BLaER1 (cell line): ENCODE measurements around the gene BORCS5.

Experiments used
- H3K27ac ChIP-seq: shearing (Covaris generic); formaldehyde crosslinking; 2 replicates; pipeline ENCODE4 v1.8.1; 2022
- H3K27me3 ChIP-seq: shearing (Covaris generic); formaldehyde crosslinking; 2 replicates; pipeline ENCODE4 v1.8.1; 2022
- H3K36me3 ChIP-seq: shearing (Covaris generic); formaldehyde crosslinking; 2 replicates; pipeline ENCODE4 v1.8.1; 2022
- H3K4me1 ChIP-seq: shearing (Covaris generic); formaldehyde crosslinking; 2 replicates; pipeline ENCODE4 v1.8.1; 2022
- H3K4me2 ChIP-seq: shearing (Covaris generic); formaldehyde crosslinking; 2 replicates; pipeline ENCODE4 v1.8.1; 2022
- H3K4me3 ChIP-seq: shearing (Covaris generic); formaldehyde crosslinking; 2 replicates; pipeline ENCODE4 v1.8.1; 2022
- H3K9ac ChIP-seq: shearing (Covaris generic); formaldehyde crosslinking; 2 replicates; pipeline ENCODE4 v1.8.1; 2022
- H3K9me3 ChIP-seq: shearing (Covaris generic); formaldehyde crosslinking; 2 replicates; pipeline ENCODE4 v1.8.1; 2022
- H4K20me1 ChIP-seq: shearing (Covaris generic); formaldehyde crosslinking; 2 replicates; pipeline ENCODE4 v1.8.1; 2022
- Cebpa-rat ChIP-seq: shearing (Covaris generic); IDR thresholded peaks from 2 replicates; pipeline ENCODE4 v1.8.1; 2022

Gene BORCS5

GRCh38 chr12:12452326-12452902, 95.5 kb downstream of the BORCS5 start:
- peaks cover 9% of the 10 kb centered on the region for H3K4me1 ChIP-seq
- no peak overlapping the region for H3K4me3 ChIP-seq
- no peaks in the 10 kb centered on the region for H3K36me3 ChIP-seq
- H3K9ac ChIP-seq, result no peak overlapping the region
- no peaks in the 10 kb centered on the region for H4K20me1 ChIP-seq
- H3K9me3 ChIP-seq, result no peaks in the 10 kb centered on the region
- no peak overlapping the region for H3K27ac ChIP-seq
- TF ChIP-seq Cebpa-rat, result no peak
- no peak overlapping the region for H3K4me2 ChIP-seq
- no peaks in the 10 kb centered on the region for H3K27me3 ChIP-seq

GRCh38 chr12:12453635-12454034, 96.8 kb downstream of the BORCS5 start:
- Histone ChIP-seq H3K4me1 (peaks cover 4% of the 10 kb centered on the region; the same call in 1 of the 2 replicates), H3K36me3 (no peaks in the 10 kb centered on the region), H3K9ac (no peak overlapping the region), H3K4me2 (no peak overlapping the region), H4K20me1 (no peaks in the 10 kb centered on the region), H3K27me3 (no peaks in the 10 kb centered on the region), H3K4me3 (no peak overlapping the region), H3K9me3 (no peaks in the 10 kb centered on the region), H3K27ac (no peak overlapping the region)
- TF ChIP-seq Cebpa-rat, result no peak

GRCh38 chr12:12454315-12454714, 97.4 kb downstream of the BORCS5 start:
- no peaks in the 10 kb centered on the region for H3K27me3 ChIP-seq
- TF ChIP-seq Cebpa-rat, result no peak
- no peak overlapping the region for H3K27ac ChIP-seq
- peaks cover 4% of the 10 kb centered on the region; the same call in 1 of the 2 replicates for H3K4me1 ChIP-seq
- no peaks in the 10 kb centered on the region for H4K20me1 ChIP-seq
- no peak overlapping the region for H3K4me3 ChIP-seq
- no peaks in the 10 kb centered on the region for H3K36me3 ChIP-seq
- H3K9me3 ChIP-seq, result no peaks in the 10 kb centered on the region
- H3K9ac ChIP-seq, result no peak overlapping the region
- no peak overlapping the region for H3K4me2 ChIP-seq

GRCh38 chr12:12456637-12457036, 99.8 kb downstream of the BORCS5 start:
- Histone ChIP-seq H3K36me3 (no peaks in the 10 kb centered on the region), H3K27ac (no peak overlapping the region), H3K9ac (no peak overlapping the region)

GRCh38 chr12:12460935-12461922, 104.4 kb downstream of the BORCS5 start:
- peaks cover 4% of the 10 kb centered on the region; the same call in 1 of the 2 replicates for H3K36me3 ChIP-seq
- H3K27ac ChIP-seq, result no peak overlapping the region
- H3K27me3 ChIP-seq, result no peaks in the 10 kb centered on the region
- no peak overlapping the region for H3K4me2 ChIP-seq
- no peaks in the 10 kb centered on the region for H4K20me1 ChIP-seq
- no peaks in the 10 kb centered on the region for H3K9me3 ChIP-seq
- H3K4me1 ChIP-seq, result peaks cover 3% of the 10 kb centered on the region; the same call in 1 of the 2 replicates
- TF ChIP-seq Cebpa-rat, result no peak
- no peak overlapping the region for H3K9ac ChIP-seq
- no peak overlapping the region for H3K4me3 ChIP-seq

More at GRCh38 chr12:12456637-12457036, 99.8 kb downstream of the BORCS5 start:
- Histone ChIP-seq H3K4me2 (no peak overlapping the region), H4K20me1 (no peaks in the 10 kb centered on the region), H3K4me1 (peaks cover 4% of the 10 kb centered on the region; the same call in 1 of the 2 replicates), H3K27me3 (no peaks in the 10 kb centered on the region), H3K9me3 (no peaks in the 10 kb centered on the region), H3K4me3 (no peak overlapping the region)
- TF ChIP-seq Cebpa-rat, result no peak

- peaks cover 5% of the 10 kb centered on the region for H3K4me1 ChIP-seq
- no peak overlapping the region for H3K27ac ChIP-seq
- H3K4me3 ChIP-seq, result no peak overlapping the region
- no peak overlapping the region for H3K4me2 ChIP-seq
- no peaks in the 10 kb centered on the region for H4K20me1 ChIP-seq
- H3K9ac ChIP-seq, result no peak overlapping the region
- no peaks in the 10 kb centered on the region for H3K9me3 ChIP-seq
- no peak for TF ChIP-seq Cebpa-rat
- H3K27me3 ChIP-seq, result no peaks in the 10 kb centered on the region
- peaks cover 4% of the 10 kb centered on the region; the same call in 1 of the 2 replicates for H3K36me3 ChIP-seq
These were observed 105.0 kb downstream of the BORCS5 start for GRCh38 chr12:12461923-12462315.

- no peak overlapping the region for H3K27ac ChIP-seq
- TF ChIP-seq Cebpa-rat, result no peak
- H3K9me3 ChIP-seq, result peaks cover 24% of the 10 kb centered on the region
- H4K20me1 ChIP-seq, result no peaks in the 10 kb centered on the region
- no peak overlapping the region for H3K9ac ChIP-seq
- H3K27me3 ChIP-seq, result no peaks in the 10 kb centered on the region
- H3K36me3 ChIP-seq, result peaks cover 30% of the 10 kb centered on the region
- no peak overlapping the region for H3K4me2 ChIP-seq
- no peak overlapping the region for H3K4me3 ChIP-seq
- peaks cover 32% of the 10 kb centered on the region for H3K4me1 ChIP-seq
These were observed 108.6 kb downstream of the BORCS5 start for GRCh38 chr12:12465522-12465921.

GRCh38 chr12:12466157-12466556, 109.3 kb downstream of the BORCS5 start:
- Histone ChIP-seq H3K9ac (no peak overlapping the region), H3K27ac (no peak overlapping the region), H3K4me2 (no peak overlapping the region), H3K4me1 (peaks cover 38% of the 10 kb centered on the region), H4K20me1 (no peaks in the 10 kb centered on the region), H3K9me3 (peaks cover 27% of the 10 kb centered on the region), H3K36me3 (peaks cover 32% of the 10 kb centered on the region), H3K27me3 (no peaks in the 10 kb centered on the region), H3K4me3 (no peak overlapping the region)
- no peak for TF ChIP-seq Cebpa-rat

- peaks cover 34% of the 10 kb centered on the region for H3K36me3 ChIP-seq
- H3K4me2 ChIP-seq, result peak overlapping the region; percentile 47
- H3K9me3 ChIP-seq, result peaks cover 29% of the 10 kb centered on the region
- H3K4me3 ChIP-seq, result no peak overlapping the region
- peaks cover 46% of the 10 kb centered on the region for H3K4me1 ChIP-seq
- no peaks in the 10 kb centered on the region for H4K20me1 ChIP-seq
- no peaks in the 10 kb centered on the region for H3K27me3 ChIP-seq
- H3K27ac ChIP-seq, result peak overlapping the region; percentile 57; the same call in 1 of the 2 replicates
- H3K9ac ChIP-seq, result no peak overlapping the region
- no peak for TF ChIP-seq Cebpa-rat
These were observed 110.4 kb downstream of the BORCS5 start for GRCh38 chr12:12467264-12467663.
